Measurements from ENCODE around the gene MAPKAP1.

GRCh38 chr9:125442452-125442851, 264.6 kb downstream of the MAPKAP1 start:
- TF ChIP-seq CTCF (IDR thresholded peaks at IDR 0.05) = no peak
- TF ChIP-seq EP300 (IDR thresholded peaks at IDR 0.05) = no peak
- no peak for TF ChIP-seq POLR2A (IDR thresholded peaks at IDR 0.05)

Measured in suprapubic skin (tissue), 3 donors.